ENCODE results near the gene ANKS1B. TPM values are rescaled to one million over a fixed set of nuclear protein-coding genes. Genes with fewer than 3 reads are reported as not detected.

ANKS1B gene
- total RNA-seq, 1 donor from 2014 or later, result 2.4 TPM

DNA sequence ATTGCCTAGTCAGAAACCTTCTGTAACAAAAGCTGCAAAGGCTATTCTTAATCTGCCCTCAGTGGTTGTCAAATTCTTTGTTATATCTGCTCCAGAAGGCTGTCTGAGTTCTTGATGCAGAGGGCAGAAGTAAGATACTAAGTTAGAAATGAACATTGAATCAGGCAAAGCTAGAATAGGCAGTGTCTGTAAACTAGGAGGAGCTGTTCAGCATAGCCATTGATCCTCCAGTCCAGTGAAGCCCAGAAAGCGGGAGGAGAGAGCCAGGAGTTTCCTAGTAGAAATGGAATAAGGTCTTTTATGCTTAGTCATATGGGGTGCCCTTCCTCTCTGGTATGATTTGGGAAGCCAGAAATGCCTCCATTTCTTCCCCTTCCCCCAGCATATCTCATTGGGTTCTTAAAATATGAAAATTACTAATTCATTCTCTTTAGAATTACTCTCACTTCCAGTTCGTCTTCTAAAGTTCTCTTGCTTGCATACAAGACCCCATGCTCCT, 1263.5 kb downstream of the ANKS1B start:
- DNase-seq (ENCODE audit: low read depth) (no peak), FAIRE-seq (no peak)
- Histone ChIP-seq H3K9me3 (ENCODE audit: insufficient read depth, low read depth, low read length) (no peaks in the 10 kb centered on the region), H3K36me3 (ENCODE audit: insufficient read depth, low read length) (peaks cover 18% of the 10 kb centered on the region), H3K27me3 (ENCODE audit: insufficient read depth, low read length) (no peaks in the 10 kb centered on the region), H3K9ac (ENCODE audit: low read length) (no peak overlapping the region), H3K79me2 (ENCODE audit: insufficient read depth, low read length) (no peaks in the 10 kb centered on the region), H3K4me1 (ENCODE audit: insufficient read depth, low read length) (peaks cover 20% of the 10 kb centered on the region), H2AFZ (ENCODE audit: low read depth, low read length) (no peak overlapping the region), H3K4me2 (ENCODE audit: low read length) (no peak overlapping the region), H4K20me1 (ENCODE audit: insufficient read depth, low read length) (peaks cover 14% of the 10 kb centered on the region), H3K27ac (ENCODE audit: low read depth, low read length) (no peak overlapping the region), H3K4me3 (ENCODE audit: insufficient read depth, low read depth, low read length) (no peak overlapping the region)
- Mint-ChIP-seq H3K36me3 (ENCODE audit: low read depth, unreplicated experiment) (peaks cover 7% of the 10 kb centered on the region), H3K27ac (ENCODE audit: unreplicated experiment) (no peak overlapping the region), H3K9me3 (ENCODE audit: unreplicated experiment) (no peaks in the 10 kb centered on the region), H3K4me1 (ENCODE audit: low read depth, unreplicated experiment) (peaks cover 24% of the 10 kb centered on the region), H3K27me3 (ENCODE audit: low read depth, unreplicated experiment) (no peaks in the 10 kb centered on the region), H3K4me3 (ENCODE audit: unreplicated experiment) (no peak overlapping the region)
- TF ChIP-seq, protein P1, sequence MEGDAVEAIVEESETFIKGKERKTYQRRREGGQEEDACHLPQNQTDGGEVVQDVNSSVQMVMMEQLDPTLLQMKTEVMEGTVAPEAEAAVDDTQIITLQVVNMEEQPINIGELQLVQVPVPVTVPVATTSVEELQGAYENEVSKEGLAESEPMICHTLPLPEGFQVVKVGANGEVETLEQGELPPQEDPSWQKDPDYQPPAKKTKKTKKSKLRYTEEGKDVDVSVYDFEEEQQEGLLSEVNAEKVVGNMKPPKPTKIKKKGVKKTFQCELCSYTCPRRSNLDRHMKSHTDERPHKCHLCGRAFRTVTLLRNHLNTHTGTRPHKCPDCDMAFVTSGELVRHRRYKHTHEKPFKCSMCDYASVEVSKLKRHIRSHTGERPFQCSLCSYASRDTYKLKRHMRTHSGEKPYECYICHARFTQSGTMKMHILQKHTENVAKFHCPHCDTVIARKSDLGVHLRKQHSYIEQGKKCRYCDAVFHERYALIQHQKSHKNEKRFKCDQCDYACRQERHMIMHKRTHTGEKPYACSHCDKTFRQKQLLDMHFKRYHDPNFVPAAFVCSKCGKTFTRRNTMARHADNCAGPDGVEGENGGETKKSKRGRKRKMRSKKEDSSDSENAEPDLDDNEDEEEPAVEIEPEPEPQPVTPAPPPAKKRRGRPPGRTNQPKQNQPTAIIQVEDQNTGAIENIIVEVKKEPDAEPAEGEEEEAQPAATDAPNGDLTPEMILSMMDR (IDR thresholded peaks at IDR 0.05; ENCODE audit: insufficient read depth, low read depth, low read length), result no peak
- no peak for TF ChIP-seq EZH2 (IDR thresholded peaks at IDR 0.05; ENCODE audit: insufficient read depth, low read length)

DNA sequence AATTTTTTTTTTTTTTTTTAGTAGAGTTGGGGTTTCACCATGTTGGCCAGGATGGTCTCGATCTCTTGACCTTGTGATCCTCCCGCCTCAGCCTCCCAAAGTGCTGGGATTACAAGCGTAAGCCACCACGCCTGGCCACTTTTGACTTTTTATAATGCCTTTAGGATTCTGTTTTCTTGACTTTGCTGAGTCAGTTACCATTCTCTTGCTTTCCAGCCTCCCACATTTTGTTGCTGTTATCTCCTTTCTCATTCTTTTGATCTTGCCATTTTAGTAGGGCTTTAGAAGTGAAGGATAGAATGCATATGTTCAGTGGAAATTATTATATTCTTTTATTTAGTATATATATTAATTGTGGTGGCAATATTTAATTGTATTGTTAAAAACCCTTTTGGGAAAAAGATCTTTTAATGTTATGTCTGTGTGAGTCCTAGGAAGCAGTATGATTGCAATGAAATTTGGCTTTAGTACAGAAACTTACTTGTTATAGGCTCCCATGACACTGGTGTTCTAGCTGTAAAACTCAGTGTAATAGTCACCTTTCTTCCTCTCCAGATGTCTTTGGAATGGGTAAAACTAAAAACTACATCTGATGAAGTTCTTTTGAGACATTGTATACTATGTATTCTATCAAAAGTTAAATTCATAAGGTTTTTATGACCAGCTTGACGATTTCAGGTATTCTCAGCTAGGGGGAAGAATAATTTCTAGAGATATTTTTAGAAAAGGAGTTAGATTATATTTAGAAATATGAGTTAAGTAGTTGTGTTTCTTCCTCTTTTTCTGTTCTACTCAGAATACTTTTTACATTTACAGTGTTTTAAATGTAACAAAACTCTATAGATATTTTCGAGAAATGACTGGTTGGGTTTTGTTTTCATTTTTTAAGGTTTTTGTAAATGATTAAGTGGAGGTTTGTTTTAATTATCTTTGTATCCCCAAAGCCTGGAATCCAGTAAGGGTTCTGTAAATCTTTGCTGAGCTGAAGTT, 1264.9 kb downstream of the ANKS1B start:
- H3K4me3 ChIP-seq (ENCODE audit: insufficient read depth, low read depth, low read length), result no peak overlapping the region
- no peak overlapping the region for H3K4me2 ChIP-seq (ENCODE audit: low read length)
- Mint-ChIP-seq H3K36me3 (ENCODE audit: low read depth, unreplicated experiment) (peaks cover 7% of the 10 kb centered on the region), H3K4me3 (ENCODE audit: unreplicated experiment) (no peak overlapping the region), H3K4me1 (ENCODE audit: low read depth, unreplicated experiment) (peaks cover 15% of the 10 kb centered on the region), H3K27me3 (ENCODE audit: low read depth, unreplicated experiment) (no peaks in the 10 kb centered on the region), H3K27ac (ENCODE audit: unreplicated experiment) (no peak overlapping the region), H3K9me3 (ENCODE audit: unreplicated experiment) (no peaks in the 10 kb centered on the region)
- TF ChIP-seq, protein P1 (IDR thresholded peaks at IDR 0.05; ENCODE audit: insufficient read depth, low read depth, low read length), result no peak
- no peak for TF ChIP-seq EZH2 (IDR thresholded peaks at IDR 0.05; ENCODE audit: insufficient read depth, low read length)
- no peak overlapping the region for H2AFZ ChIP-seq (ENCODE audit: low read depth, low read length)
- H3K4me1 ChIP-seq (ENCODE audit: insufficient read depth, low read length), result peaks cover 9% of the 10 kb centered on the region
- H3K36me3 ChIP-seq (ENCODE audit: insufficient read depth, low read length), result peaks cover 20% of the 10 kb centered on the region
- H4K20me1 ChIP-seq (ENCODE audit: insufficient read depth, low read length), result peaks cover 6% of the 10 kb centered on the region
- no peaks in the 10 kb centered on the region for H3K27me3 ChIP-seq (ENCODE audit: insufficient read depth, low read length)
- no peak overlapping the region for H3K27ac ChIP-seq (ENCODE audit: low read depth, low read length)
- DNase-seq (ENCODE audit: low read depth) (no peak), FAIRE-seq (no peak)
- H3K79me2 ChIP-seq (ENCODE audit: insufficient read depth, low read length), result no peaks in the 10 kb centered on the region
- no peak overlapping the region for H3K9ac ChIP-seq (ENCODE audit: low read length)
- no peaks in the 10 kb centered on the region for H3K9me3 ChIP-seq (ENCODE audit: insufficient read depth, low read depth, low read length)
